Measurements from ENCODE around the gene SH2B3. TPM values are rescaled to one million over a fixed set of nuclear protein-coding genes. Genes with fewer than 3 reads are reported as not detected.

The SH2B3 gene
- total and polyA plus RNA-seq, 2 donors (not counting 1 experiment from before 2014, with no cell fraction given) = 21.9 to 69.4 TPM

DNA sequence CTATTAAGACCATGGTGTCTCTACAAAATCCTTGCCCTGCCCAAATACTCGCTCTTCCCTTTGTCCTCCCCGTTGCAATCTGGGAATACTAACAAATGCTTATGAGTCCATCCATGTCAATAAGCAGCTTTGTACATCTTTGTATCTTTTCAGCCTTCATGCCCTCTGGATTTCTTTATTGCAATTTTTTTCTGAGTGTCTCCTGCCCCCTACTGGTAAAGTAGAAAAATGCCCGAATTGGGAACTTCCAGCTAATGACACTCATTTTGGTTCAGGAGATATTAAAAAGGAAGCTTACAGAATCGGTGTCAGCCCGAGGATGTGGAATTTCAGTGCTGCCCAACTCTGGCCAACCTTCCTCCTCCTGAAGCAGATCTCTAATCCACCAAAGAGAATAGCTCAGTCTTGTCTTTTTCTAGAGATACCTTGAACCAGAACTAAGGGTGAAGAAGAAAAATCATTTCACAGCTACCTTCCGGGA lies 46.0 kb downstream of the SH2B3 start:
- no peak for TF ChIP-seq EZH2 (IDR thresholded peaks at IDR 0.05; ENCODE audit: borderline replicate concordance, insufficient read depth, low read depth, low read length, poor library complexity, severe bottlenecking)
- peak; percentile 89 for TF ChIP-seq CTCF (IDR thresholded peaks at IDR 0.05)
- H3K9ac ChIP-seq (ENCODE audit: low read length) = no peak overlapping the region
- Mint-ChIP-seq H3K27ac (peak overlapping the region; percentile 17), H3K9me3 (ENCODE audit: insufficient read depth) (no peaks in the 10 kb centered on the region), H3K4me3 (no peak overlapping the region), H3K27me3 (no peaks in the 10 kb centered on the region), H3K4me1 (peaks cover 29% of the 10 kb centered on the region)
- H4K20me1 ChIP-seq (ENCODE audit: control insufficient read depth, insufficient read depth, low read length, poor library complexity, severe bottlenecking) = peaks cover 5% of the 10 kb centered on the region
- ChIA-PET POLR2A (interaction anchor here (0.5 to 1.8 kb wide), 5 partner anchors 16 to 54 kb away, joined by 3 to 14 read pairs (median 4); no protein-coding TSS in a partner anchor), CTCF (interaction anchor here (0.6 to 42.0 kb wide), 41 partner anchors 9 to 563 kb away, joined by 3 to 1472 read pairs (median 4); partner anchors contain the start of genes ACAD10, BRAP, PHETA1 and SH2B3)
- no peak overlapping the region for H2AFZ ChIP-seq (ENCODE audit: insufficient read depth, low read depth, low read length, poor library complexity, severe bottlenecking)
- H3K4me1 ChIP-seq (ENCODE audit: control insufficient read depth in 2 of 2, insufficient read depth in 2 of 2, low read length in 2 of 2) = peaks cover 0 to 24% of the 10 kb centered on the region in 2 donors
- intact Hi-C loops (cut with micrococcal nuclease) = loop anchor here (1.0 to 2.0 kb wide), 5 partner anchors 17 to 120 kb away; no protein-coding TSS in a partner anchor
- ATAC-seq (ENCODE audit: low read depth) (peak; percentile 64), DNase-seq (peak; percentile 80)
- no peaks in the 10 kb centered on the region for H3K9me3 ChIP-seq (ENCODE audit: control extremely low read depth in 1 of 3, control insufficient read depth in 2 of 3, insufficient read depth in 1 of 3, low read length in 2 of 3)
- H3K27ac ChIP-seq (ENCODE audit: low read length in 2 of 2) = peak overlapping the region in 1 of 2 donors; percentile 37
- no peaks in the 10 kb centered on the region for H3K27me3 ChIP-seq (replicated peaks in 1 of 4; ENCODE audit: control extremely low read depth in 1 of 4, control insufficient read depth in 3 of 4, insufficient read depth in 4 of 4, low read length in 3 of 4)
- WGBS (ENCODE audit: insufficient coverage) = 49% methylated on average over 2 of the region's 6 CpGs
- H3K36me3 ChIP-seq (replicated peaks in 1 of 2; ENCODE audit: control extremely low read depth in 1 of 2, control insufficient read depth in 1 of 2, extremely low read depth in 1 of 2, insufficient read depth in 2 of 2, low read length in 1 of 2) = peaks cover 2 to 76% of the 10 kb centered on the region in 2 experiments
- H3K4me3 ChIP-seq (ENCODE audit: control extremely low read depth in 1 of 5, extremely low read depth in 1 of 5, insufficient read depth in 1 of 5, low read depth in 2 of 5, low read length in 4 of 5) = no peak overlapping the region
- H3K79me2 ChIP-seq (ENCODE audit: control insufficient read depth, insufficient read depth, low read length) = peaks cover 18% of the 10 kb centered on the region
- no peak overlapping the region for H3K4me2 ChIP-seq (replicated peaks; ENCODE audit: low read depth, low read length, poor library complexity, severe bottlenecking)
